ENCODE measurements around the gene GPR173.

The GPR173 gene

DNA sequence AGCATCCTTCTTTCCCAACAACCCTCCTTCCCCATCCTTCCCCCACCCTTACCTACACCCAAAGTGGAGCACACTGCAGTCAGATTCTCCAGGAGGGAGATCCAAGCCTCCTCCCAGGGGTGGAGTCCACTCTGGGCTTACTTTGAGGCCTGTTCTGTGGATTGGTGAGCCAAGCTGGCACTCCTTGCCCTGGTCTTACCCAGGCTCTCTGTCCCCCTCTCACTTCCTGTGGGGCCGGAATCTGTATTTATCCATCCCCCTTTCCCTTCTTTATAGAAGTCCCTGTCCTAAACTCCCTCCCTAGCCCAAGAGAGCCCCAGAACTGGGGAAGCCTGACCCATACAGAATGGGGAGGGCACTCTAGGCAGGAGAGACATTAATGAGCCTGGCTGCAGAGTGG, 30.4 kb downstream of the GPR173 start:
- no peaks in the 10 kb centered on the region for H3K4me1 ChIP-seq (ENCODE audit: control insufficient read depth, insufficient read depth, low read length, poor library complexity, severe bottlenecking)
- H3K27me3 ChIP-seq (replicated peaks; ENCODE audit: control insufficient read depth, insufficient read depth, low read length, poor library complexity, severe bottlenecking): no peaks in the 10 kb centered on the region

DNA sequence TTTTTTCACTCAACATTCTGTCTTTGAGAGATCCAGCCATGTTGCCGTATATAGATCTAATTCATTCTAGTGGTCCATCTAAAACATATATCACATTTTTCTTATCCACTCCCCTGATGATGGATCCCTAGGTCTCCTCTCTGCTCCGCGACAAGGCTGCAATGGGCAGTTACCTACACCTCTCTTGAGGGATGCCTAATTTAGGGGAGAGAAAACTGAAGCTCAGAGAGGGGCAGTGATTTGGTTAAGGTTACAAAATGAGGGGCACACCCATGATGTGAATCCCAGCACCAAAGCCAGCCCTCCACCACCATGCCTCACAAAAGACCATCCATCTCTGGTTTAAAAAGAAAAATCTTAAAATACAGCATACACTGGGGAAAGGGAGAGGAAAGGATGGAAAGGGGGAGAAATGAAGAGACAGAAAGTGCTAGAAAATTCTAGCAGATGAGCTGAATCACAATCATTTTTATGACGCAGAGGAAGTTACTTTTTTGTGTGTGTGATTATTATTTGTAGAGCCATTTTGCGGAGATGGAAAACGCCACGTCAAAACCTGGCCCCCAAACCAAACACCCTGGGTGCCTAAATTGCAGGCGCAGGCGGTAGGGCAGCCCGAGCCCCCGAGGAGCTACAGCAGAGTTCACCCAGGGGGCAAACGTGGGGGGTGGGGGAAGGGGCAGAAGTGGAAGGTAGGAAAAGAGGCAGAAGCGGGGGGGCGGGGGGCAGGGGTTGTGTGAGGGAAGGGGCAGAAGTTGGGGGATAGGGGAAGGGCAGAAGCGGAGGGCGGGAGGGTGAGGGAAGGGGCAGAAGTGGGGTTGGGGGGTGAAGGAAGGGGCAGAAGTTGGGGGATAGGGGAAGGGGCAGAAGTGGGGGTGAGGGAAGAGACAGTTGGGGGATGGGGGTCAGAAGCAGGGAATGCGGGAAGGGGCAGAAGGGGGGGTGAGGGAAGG, 32.3 kb downstream of the GPR173 start:
- DNase-seq: peak in 1 of 3 donors; percentile 7
- no peaks in the 10 kb centered on the region for H3K27me3 ChIP-seq (replicated peaks; ENCODE audit: control insufficient read depth, insufficient read depth, low read length, poor library complexity, severe bottlenecking)
- peaks cover 8% of the 10 kb centered on the region for H3K36me3 ChIP-seq (ENCODE audit: control insufficient read depth, insufficient read depth, low read length)
- no peaks in the 10 kb centered on the region for H3K9me3 ChIP-seq (ENCODE audit: control insufficient read depth, low read length)
- H3K4me1 ChIP-seq (ENCODE audit: control insufficient read depth, insufficient read depth, low read length, poor library complexity, severe bottlenecking): no peaks in the 10 kb centered on the region
- no peak overlapping the region for H3K4me3 ChIP-seq (ENCODE audit: insufficient read depth, low read depth, low read length, poor library complexity, severe bottlenecking)
- H3K27ac ChIP-seq (ENCODE audit: insufficient read depth, low read length, poor library complexity, severe bottlenecking): peak overlapping the region; percentile 65

More for the DNA sequence above, 30.4 kb downstream of the GPR173 start:
- H3K27ac ChIP-seq (ENCODE audit: insufficient read depth, low read length, poor library complexity, severe bottlenecking): no peak overlapping the region
- H3K36me3 ChIP-seq (ENCODE audit: control insufficient read depth, insufficient read depth, low read length): no peaks in the 10 kb centered on the region
- no peak for DNase-seq
- no peaks in the 10 kb centered on the region for H3K9me3 ChIP-seq (ENCODE audit: control insufficient read depth, low read length)
- H3K4me3 ChIP-seq (ENCODE audit: insufficient read depth, low read depth, low read length, poor library complexity, severe bottlenecking): no peak overlapping the region

DNA sequence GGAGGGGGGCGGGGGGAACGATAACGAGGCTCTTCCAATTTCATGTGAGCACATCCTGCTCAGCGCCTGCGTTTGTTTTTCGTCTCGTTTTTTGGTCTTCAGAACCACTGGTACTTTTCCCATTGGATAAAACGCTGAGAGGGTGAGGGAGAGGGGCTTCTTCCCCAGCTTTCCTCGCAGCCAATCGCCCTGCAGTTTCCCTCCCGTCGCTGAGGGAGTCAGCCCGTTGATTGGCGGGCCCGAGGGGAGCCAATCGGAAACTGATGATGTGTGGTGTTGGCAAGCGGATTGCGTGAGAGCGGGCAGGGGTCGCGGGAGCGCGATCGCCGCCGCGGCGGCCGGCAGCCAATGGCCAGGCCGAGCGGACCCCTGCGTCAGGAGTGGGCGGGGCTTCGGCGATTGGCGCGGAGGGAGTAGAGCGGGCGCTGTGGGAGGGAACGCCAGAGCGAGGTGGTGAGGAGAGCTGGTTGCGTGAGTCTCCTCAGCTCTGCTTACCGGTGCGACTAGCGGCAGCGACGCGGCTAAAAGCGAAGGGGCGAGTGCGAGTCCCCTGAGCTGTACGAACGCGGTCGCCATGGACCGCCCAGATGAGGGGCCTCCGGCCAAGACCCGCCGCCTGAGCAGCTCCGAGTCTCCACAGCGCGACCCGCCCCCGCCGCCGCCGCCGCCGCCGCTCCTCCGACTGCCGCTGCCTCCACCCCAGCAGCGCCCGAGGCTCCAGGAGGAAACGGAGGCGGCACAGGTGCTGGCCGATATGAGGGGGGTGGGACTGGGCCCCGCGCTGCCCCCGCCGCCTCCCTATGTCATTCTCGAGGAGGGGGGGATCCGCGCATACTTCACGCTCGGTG, 33.6 kb downstream of the GPR173 start, which contains the start of gene TSPYL2:
TSPYL2 (plus strand) TSS at position 443 of the 848 bp plus-strand sequence; CDS start at position 575, 132 bp downstream.
- DNase-seq: peak; percentile 90 to 92 (median 90)
- no peaks in the 10 kb centered on the region for H3K4me1 ChIP-seq (ENCODE audit: control insufficient read depth, insufficient read depth, low read length, poor library complexity, severe bottlenecking)
- peak within 1 kb of the TSS; percentile 82 for H3K27ac ChIP-seq (ENCODE audit: insufficient read depth, low read length, poor library complexity, severe bottlenecking)
- peaks cover 8% of the 10 kb centered on the region for H3K36me3 ChIP-seq (ENCODE audit: control insufficient read depth, insufficient read depth, low read length)
- H3K9me3 ChIP-seq (ENCODE audit: control insufficient read depth, low read length): no peaks in the 10 kb centered on the region
- H3K4me3 ChIP-seq (ENCODE audit: insufficient read depth, low read depth, low read length, poor library complexity, severe bottlenecking): peak within 1 kb of the TSS; percentile 82
- H3K27me3 ChIP-seq (replicated peaks; ENCODE audit: control insufficient read depth, insufficient read depth, low read length, poor library complexity, severe bottlenecking): no peaks in the 10 kb centered on the region

DNA sequence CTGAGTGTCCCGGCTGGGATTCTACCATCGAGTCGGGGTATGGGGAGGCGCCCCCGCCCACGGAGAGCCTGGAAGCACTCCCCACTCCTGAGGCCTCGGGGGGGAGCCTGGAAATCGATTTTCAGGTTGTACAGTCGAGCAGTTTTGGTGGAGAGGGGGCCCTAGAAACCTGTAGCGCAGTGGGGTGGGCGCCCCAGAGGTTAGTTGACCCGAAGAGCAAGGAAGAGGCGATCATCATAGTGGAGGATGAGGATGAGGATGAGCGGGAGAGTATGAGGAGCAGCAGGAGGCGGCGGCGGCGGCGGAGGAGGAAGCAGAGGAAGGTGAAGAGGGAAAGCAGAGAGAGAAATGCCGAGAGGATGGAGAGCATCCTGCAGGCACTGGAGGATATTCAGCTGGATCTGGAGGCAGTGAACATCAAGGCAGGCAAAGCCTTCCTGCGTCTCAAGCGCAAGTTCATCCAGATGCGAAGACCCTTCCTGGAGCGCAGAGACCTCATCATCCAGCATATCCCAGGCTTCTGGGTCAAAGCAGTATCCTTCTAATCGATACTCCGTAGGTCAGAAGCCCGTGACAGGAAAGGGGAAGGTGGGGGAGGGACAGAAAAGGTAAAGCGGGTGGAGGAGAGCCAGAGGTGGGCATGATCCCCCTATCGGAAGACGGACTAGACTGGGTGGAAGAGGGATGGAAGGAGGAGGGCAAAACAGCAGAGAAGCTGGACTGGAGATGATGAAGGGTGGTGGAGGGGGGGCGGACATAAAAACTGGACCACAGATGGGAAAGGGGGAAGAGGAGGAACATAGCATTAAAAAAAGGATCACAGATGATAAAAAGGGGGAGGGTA, 34.4 kb downstream of the GPR173 start:
- no peaks in the 10 kb centered on the region for H3K27me3 ChIP-seq (replicated peaks; ENCODE audit: control insufficient read depth, insufficient read depth, low read length, poor library complexity, severe bottlenecking)
- no peaks in the 10 kb centered on the region for H3K4me1 ChIP-seq (ENCODE audit: control insufficient read depth, insufficient read depth, low read length, poor library complexity, severe bottlenecking)
- DNase-seq: no peak
- H3K4me3 ChIP-seq (ENCODE audit: insufficient read depth, low read depth, low read length, poor library complexity, severe bottlenecking): peak overlapping the region; percentile 82
- H3K27ac ChIP-seq (ENCODE audit: insufficient read depth, low read length, poor library complexity, severe bottlenecking): peak overlapping the region; percentile 82
- peaks cover 8% of the 10 kb centered on the region for H3K36me3 ChIP-seq (ENCODE audit: control insufficient read depth, insufficient read depth, low read length)
- H3K9me3 ChIP-seq (ENCODE audit: control insufficient read depth, low read length): no peaks in the 10 kb centered on the region

DNA sequence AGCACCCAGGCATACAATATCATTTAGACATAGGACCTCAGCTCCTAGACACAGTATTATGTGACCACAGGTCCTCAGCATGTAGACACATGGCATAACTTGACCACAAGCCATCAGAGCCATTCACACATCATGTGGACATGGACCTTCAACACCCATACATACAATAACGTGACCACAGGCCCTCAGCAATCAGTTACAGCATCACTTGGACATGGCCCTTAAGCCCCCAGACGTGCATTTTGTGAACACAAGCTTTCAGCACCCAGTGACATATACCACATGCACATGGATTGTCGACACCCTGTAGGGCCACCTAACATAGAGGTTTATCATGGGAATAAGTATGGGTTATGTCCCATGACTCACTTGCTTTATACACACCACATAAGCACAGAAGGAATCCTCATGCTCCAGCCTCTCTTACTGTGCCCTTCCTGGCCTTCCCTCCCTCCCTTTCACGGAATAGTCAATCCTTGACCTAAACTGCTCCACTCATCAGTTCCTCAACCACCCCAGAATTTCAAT, 35.5 kb downstream of the GPR173 start:
- H3K4me3 ChIP-seq (ENCODE audit: insufficient read depth, low read depth, low read length, poor library complexity, severe bottlenecking): no peak overlapping the region

DNA sequence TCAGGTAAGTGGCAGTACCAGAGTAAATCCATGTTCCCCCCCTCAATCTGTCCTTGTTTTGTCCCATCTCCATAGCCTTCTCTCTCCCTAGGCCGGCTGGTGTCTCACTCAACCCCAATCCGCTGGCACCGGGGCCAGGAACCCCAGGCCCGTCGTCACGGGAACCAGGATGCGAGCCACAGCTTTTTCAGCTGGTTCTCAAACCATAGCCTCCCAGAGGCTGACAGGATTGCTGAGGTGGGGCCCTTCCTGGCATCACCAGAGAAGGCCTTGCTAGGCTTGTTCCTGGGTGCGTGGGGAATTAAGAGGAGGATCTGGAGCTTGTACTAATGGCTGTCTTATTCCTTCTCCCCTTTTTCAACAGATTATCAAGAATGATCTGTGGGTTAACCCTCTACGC, 36.3 kb downstream of the GPR173 start:
- Histone ChIP-seq H3K36me3 (ENCODE audit: control insufficient read depth, insufficient read depth, low read length) (peaks cover 8% of the 10 kb centered on the region), H3K27ac (ENCODE audit: insufficient read depth, low read length, poor library complexity, severe bottlenecking) (no peak overlapping the region), H3K4me1 (ENCODE audit: control insufficient read depth, insufficient read depth, low read length, poor library complexity, severe bottlenecking) (no peaks in the 10 kb centered on the region), H3K4me3 (ENCODE audit: insufficient read depth, low read depth, low read length, poor library complexity, severe bottlenecking) (no peak overlapping the region), H3K27me3 (replicated peaks; ENCODE audit: control insufficient read depth, insufficient read depth, low read length, poor library complexity, severe bottlenecking) (no peaks in the 10 kb centered on the region), H3K9me3 (ENCODE audit: control insufficient read depth, low read length) (no peaks in the 10 kb centered on the region)
- no peak for DNase-seq

More for the DNA sequence above, 35.5 kb downstream of the GPR173 start:
- no peak for DNase-seq
- H3K27ac ChIP-seq (ENCODE audit: insufficient read depth, low read length, poor library complexity, severe bottlenecking): no peak overlapping the region
- no peaks in the 10 kb centered on the region for H3K4me1 ChIP-seq (ENCODE audit: control insufficient read depth, insufficient read depth, low read length, poor library complexity, severe bottlenecking)
- H3K36me3 ChIP-seq (ENCODE audit: control insufficient read depth, insufficient read depth, low read length): peaks cover 8% of the 10 kb centered on the region
- H3K9me3 ChIP-seq (ENCODE audit: control insufficient read depth, low read length): no peaks in the 10 kb centered on the region
- no peaks in the 10 kb centered on the region for H3K27me3 ChIP-seq (replicated peaks; ENCODE audit: control insufficient read depth, insufficient read depth, low read length, poor library complexity, severe bottlenecking)

DNA sequence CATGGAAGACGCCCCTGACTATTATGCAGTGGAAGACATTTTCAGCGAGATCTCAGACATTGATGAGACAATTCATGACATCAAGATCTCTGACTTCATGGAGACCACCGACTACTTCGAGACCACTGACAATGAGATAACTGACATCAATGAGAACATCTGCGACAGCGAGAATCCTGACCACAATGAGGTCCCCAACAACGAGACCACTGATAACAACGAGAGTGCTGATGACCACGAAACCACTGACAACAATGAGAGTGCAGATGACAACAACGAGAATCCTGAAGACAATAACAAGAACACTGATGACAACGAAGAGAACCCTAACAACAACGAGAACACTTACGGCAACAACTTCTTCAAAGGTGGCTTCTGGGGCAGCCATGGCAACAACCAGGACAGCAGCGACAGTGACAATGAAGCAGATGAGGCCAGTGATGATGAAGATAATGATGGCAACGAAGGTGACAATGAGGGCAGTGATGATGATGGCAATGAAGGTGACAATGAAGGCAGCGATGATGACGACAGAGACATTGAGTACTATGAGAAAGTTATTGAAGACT, 37.2 kb downstream of the GPR173 start:
- H3K27me3 ChIP-seq (replicated peaks; ENCODE audit: control insufficient read depth, insufficient read depth, low read length, poor library complexity, severe bottlenecking): no peaks in the 10 kb centered on the region
- no peaks in the 10 kb centered on the region for H3K9me3 ChIP-seq (ENCODE audit: control insufficient read depth, low read length)
- H3K4me3 ChIP-seq (ENCODE audit: insufficient read depth, low read depth, low read length, poor library complexity, severe bottlenecking): no peak overlapping the region
- H3K27ac ChIP-seq (ENCODE audit: insufficient read depth, low read length, poor library complexity, severe bottlenecking): no peak overlapping the region
- no peaks in the 10 kb centered on the region for H3K4me1 ChIP-seq (ENCODE audit: control insufficient read depth, insufficient read depth, low read length, poor library complexity, severe bottlenecking)
- peaks cover 8% of the 10 kb centered on the region for H3K36me3 ChIP-seq (ENCODE audit: control insufficient read depth, insufficient read depth, low read length)
- DNase-seq: no peak

DNA sequence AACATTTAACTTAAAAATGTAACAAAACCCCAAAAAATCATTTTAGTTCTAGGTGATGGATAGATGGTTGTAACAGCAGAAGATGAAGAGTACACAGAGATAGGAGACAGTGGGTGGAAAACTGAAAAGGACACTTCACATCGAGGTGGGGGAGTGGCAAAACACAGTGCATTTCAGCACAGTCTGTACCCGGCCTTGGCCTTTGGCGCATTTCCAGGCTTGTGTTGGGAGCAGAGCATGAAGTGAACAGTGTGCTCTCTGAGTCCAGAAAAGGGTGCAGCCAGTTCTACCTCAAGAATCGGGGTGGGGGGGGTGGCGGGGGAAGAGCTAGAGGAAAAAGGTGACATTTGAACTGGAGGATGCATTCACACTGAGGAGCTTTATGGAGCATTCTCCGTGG, 37.9 kb downstream of the GPR173 start:
- Histone ChIP-seq H3K9me3 (ENCODE audit: control insufficient read depth, low read length) (no peaks in the 10 kb centered on the region), H3K27ac (ENCODE audit: insufficient read depth, low read length, poor library complexity, severe bottlenecking) (no peak overlapping the region), H3K4me1 (ENCODE audit: control insufficient read depth, insufficient read depth, low read length, poor library complexity, severe bottlenecking) (no peaks in the 10 kb centered on the region), H3K36me3 (ENCODE audit: control insufficient read depth, insufficient read depth, low read length) (peaks cover 8% of the 10 kb centered on the region), H3K27me3 (replicated peaks; ENCODE audit: control insufficient read depth, insufficient read depth, low read length, poor library complexity, severe bottlenecking) (no peaks in the 10 kb centered on the region), H3K4me3 (ENCODE audit: insufficient read depth, low read depth, low read length, poor library complexity, severe bottlenecking) (no peak overlapping the region)
- DNase-seq: no peak

DNA sequence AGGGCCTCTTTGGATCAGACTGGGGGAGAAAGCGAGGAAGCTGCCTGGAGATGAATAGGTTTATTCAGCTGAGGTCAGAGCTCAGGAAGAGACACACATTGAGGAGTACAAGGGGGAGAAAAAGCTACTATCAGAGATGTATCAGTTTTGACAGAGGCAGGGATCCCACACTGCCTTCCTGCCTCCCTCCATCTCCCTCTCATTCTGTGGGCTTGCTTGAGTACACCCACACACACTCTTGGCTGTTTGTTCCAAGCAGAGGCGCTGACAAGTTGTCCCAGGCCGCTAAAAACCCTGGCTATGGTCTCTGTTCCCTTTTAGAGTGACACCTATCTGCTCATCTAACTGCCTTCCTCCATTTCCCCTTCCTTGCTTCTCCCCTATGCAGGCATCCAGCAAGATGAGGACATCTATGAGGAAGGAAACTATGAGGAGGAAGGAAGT, 38.8 kb downstream of the GPR173 start:
- H3K4me1 ChIP-seq (ENCODE audit: control insufficient read depth, insufficient read depth, low read length, poor library complexity, severe bottlenecking): no peaks in the 10 kb centered on the region
- no peak for DNase-seq
- H3K27me3 ChIP-seq (replicated peaks; ENCODE audit: control insufficient read depth, insufficient read depth, low read length, poor library complexity, severe bottlenecking): no peaks in the 10 kb centered on the region
- no peaks in the 10 kb centered on the region for H3K9me3 ChIP-seq (ENCODE audit: control insufficient read depth, low read length)
- peaks cover 8% of the 10 kb centered on the region for H3K36me3 ChIP-seq (ENCODE audit: control insufficient read depth, insufficient read depth, low read length)
- H3K4me3 ChIP-seq (ENCODE audit: insufficient read depth, low read depth, low read length, poor library complexity, severe bottlenecking): no peak overlapping the region
- H3K27ac ChIP-seq (ENCODE audit: insufficient read depth, low read length, poor library complexity, severe bottlenecking): peak overlapping the region; percentile 96
